PC-3 (cell line): ENCODE measurements around the gene PRPH2.

Experiments used
- EZH2phosphoT487 ChIP-seq: fragments of 300-600 bp; sonication (generic); IDR thresholded peaks from 2 replicates; pipeline ENCODE4 v1.6.1; 2018; ENCODE audit warnings: mild to moderate bottlenecking, antibody characterized with exemption, low read length, borderline replicate concordance
- TF ChIP-seq, protein P1 (sequence below): fragments of 300-600 bp; sonication (generic); conservative IDR thresholded peaks from 2 replicates; pipeline ENCODE4 v1.5.1; 2017; ENCODE audit warnings: antibody characterized with exemption, low read depth, mild to moderate bottlenecking, low read length

GRCh38 chr6:42704251-42704936 lies 18.0 kb downstream of the PRPH2 start:
- TF ChIP-seq, protein P1, sequence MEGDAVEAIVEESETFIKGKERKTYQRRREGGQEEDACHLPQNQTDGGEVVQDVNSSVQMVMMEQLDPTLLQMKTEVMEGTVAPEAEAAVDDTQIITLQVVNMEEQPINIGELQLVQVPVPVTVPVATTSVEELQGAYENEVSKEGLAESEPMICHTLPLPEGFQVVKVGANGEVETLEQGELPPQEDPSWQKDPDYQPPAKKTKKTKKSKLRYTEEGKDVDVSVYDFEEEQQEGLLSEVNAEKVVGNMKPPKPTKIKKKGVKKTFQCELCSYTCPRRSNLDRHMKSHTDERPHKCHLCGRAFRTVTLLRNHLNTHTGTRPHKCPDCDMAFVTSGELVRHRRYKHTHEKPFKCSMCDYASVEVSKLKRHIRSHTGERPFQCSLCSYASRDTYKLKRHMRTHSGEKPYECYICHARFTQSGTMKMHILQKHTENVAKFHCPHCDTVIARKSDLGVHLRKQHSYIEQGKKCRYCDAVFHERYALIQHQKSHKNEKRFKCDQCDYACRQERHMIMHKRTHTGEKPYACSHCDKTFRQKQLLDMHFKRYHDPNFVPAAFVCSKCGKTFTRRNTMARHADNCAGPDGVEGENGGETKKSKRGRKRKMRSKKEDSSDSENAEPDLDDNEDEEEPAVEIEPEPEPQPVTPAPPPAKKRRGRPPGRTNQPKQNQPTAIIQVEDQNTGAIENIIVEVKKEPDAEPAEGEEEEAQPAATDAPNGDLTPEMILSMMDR, result no peak
- TF ChIP-seq EZH2phosphoT487, result no peak
